ENCODE results near the gene NEK11. TPM values are rescaled to one million over a fixed set of nuclear protein-coding genes. Genes with fewer than 3 reads are reported as not detected.
"Not testable (repeated sequence)": the region's sequence is repeated elsewhere in the genome, so short reads cannot be mapped to it uniquely, and the experiment has no call there.

Gene NEK11
- total RNA-seq, 2 donors from 2014 or later: 7.4 to 14.0 TPM

DNA sequence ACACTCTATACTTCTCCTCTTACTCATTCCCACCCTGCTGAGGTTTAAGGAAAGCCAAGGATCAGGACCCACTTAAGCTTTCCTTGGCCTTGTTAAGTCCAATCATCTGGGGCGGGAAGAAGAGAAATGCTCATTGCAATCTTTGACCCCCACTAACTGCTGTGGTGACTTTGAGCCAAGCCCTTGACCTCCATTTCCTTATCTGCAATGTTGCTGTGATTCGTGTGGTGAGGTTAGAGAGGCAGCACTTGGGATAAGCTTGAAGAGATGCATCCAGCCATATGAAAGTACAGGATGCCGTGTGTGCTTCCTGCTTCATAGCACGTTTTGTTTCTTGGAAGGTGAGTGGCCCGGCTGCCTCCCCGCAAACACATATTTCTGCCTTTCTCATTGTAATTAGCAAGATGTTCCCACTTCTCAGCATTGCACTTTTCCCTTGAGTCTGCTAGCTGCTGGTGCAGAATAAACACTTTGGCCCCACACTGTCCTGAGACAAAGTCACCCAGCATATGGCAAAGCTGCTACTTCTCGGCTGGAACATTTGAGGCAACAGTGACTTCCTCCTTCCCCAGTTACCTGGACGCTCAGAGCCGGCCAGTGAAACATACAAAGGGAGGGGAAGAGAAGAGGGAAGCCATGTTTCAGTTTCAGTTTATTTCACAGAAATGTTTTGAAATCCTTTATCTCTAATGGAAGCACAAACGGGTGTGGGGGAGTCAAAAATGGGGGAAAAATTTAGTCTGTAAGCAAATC, 344.4 kb downstream of the NEK11 start:
- 84% methylated on average over 10 of the region's 10 CpGs for WGBS
- no peak overlapping the region for H3K27ac ChIP-seq

GRCh38 chr3:131371688-131372066, 345.0 kb downstream of the NEK11 start:
- Histone ChIP-seq H3K36me3 (no peaks in the 10 kb centered on the region), H3K27me3 (replicated peaks; ENCODE audit: insufficient read depth) (no peaks in the 10 kb centered on the region), H3K4me1 (replicated peaks) (no peaks in the 10 kb centered on the region), H3K9me3 (no peaks in the 10 kb centered on the region), H3K27ac (no peak overlapping the region), H3K4me3 (no peak overlapping the region)
- TF ChIP-seq, protein P1, sequence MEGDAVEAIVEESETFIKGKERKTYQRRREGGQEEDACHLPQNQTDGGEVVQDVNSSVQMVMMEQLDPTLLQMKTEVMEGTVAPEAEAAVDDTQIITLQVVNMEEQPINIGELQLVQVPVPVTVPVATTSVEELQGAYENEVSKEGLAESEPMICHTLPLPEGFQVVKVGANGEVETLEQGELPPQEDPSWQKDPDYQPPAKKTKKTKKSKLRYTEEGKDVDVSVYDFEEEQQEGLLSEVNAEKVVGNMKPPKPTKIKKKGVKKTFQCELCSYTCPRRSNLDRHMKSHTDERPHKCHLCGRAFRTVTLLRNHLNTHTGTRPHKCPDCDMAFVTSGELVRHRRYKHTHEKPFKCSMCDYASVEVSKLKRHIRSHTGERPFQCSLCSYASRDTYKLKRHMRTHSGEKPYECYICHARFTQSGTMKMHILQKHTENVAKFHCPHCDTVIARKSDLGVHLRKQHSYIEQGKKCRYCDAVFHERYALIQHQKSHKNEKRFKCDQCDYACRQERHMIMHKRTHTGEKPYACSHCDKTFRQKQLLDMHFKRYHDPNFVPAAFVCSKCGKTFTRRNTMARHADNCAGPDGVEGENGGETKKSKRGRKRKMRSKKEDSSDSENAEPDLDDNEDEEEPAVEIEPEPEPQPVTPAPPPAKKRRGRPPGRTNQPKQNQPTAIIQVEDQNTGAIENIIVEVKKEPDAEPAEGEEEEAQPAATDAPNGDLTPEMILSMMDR (IDR thresholded peaks at IDR 0.05): no peak
- TF ChIP-seq POLR2AphosphoS5 (IDR thresholded peaks at IDR 0.05): no peak
- TF ChIP-seq POLR2A (IDR thresholded peaks at IDR 0.05): no peak
- 91% methylated on average over 2 of the region's 2 CpGs for WGBS
- no peak for DNase-seq (ENCODE audit: low spot score)
- intact Hi-C loops (cut with DNase I): no loop called here

More for the DNA sequence above, 344.4 kb downstream of the NEK11 start:
- intact Hi-C loops (cut with DNase I): no loop called here
- TF ChIP-seq POLR2AphosphoS5 (IDR thresholded peaks at IDR 0.05): no peak
- TF ChIP-seq, protein P1 (IDR thresholded peaks at IDR 0.05): no peak
- TF ChIP-seq POLR2A (IDR thresholded peaks at IDR 0.05): no peak
- Histone ChIP-seq H3K36me3 (no peaks in the 10 kb centered on the region), H3K27me3 (replicated peaks; ENCODE audit: insufficient read depth) (no peaks in the 10 kb centered on the region), H3K9me3 (no peaks in the 10 kb centered on the region), H3K4me1 (replicated peaks) (no peaks in the 10 kb centered on the region), H3K4me3 (no peak overlapping the region)
- no peak for DNase-seq (ENCODE audit: low spot score)

DNA sequence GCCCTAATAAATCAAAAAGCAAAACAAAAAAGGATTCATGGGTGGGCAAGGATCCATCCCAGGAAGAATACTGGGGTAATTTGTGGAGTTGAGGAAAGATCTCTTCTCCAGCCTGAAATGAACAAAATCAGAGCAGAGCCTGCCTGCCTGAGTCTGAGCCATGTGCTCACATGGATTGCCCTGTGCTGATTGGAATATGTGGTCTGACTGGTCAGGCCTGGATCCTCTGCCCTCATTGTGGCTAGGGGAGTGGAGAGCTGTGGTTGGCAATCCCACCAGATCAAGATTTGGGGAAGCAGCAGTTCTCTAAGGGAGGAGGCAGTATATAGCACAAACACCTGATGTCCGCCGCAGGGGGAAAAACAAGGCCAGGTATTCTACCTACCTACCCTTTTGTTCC, 348.1 kb downstream of the NEK11 start:
- Histone ChIP-seq H3K9me3 (no peaks in the 10 kb centered on the region), H3K27ac (no peak overlapping the region), H3K27me3 (replicated peaks; ENCODE audit: insufficient read depth) (no peaks in the 10 kb centered on the region), H3K4me1 (replicated peaks) (no peaks in the 10 kb centered on the region), H3K36me3 (no peaks in the 10 kb centered on the region), H3K4me3 (no peak overlapping the region)
- intact Hi-C loops (cut with DNase I): no loop called here
- WGBS: 100% methylated on average over 2 of the region's 2 CpGs
- DNase-seq (ENCODE audit: low spot score): no peak
- TF ChIP-seq POLR2AphosphoS5 (IDR thresholded peaks at IDR 0.05) (no peak), POLR2A (IDR thresholded peaks at IDR 0.05) (no peak)
- TF ChIP-seq, protein P1 (IDR thresholded peaks at IDR 0.05): no peak

GRCh38 chr3:131380821-131381444, 354.3 kb downstream of the NEK11 start:
- intact Hi-C loops (cut with DNase I): loop anchor here (5.0 to 10.0 kb wide), 2 partner anchors 489 to 1034 kb away; partner anchors contain the start of genes ATP2C1 and DNAJC13
- H3K36me3 ChIP-seq; DNase-seq (ENCODE audit: low spot score); H3K27me3 ChIP-seq (replicated peaks; ENCODE audit: insufficient read depth); H3K4me1 ChIP-seq (replicated peaks); H3K9me3 ChIP-seq: not testable (repeated sequence)
- peak overlapping the region; percentile 67 to 99 for H3K4me3 ChIP-seq
- TF ChIP-seq POLR2A (IDR thresholded peaks at IDR 0.05): peak; percentile 3
- peak overlapping the region; percentile 79 to 90 for H3K27ac ChIP-seq
- WGBS: 10% methylated on average over 16 of the region's 16 CpGs

- Histone ChIP-seq H3K4me1 (replicated peaks) (no peaks in the 10 kb centered on the region), H3K27ac (peak within 1 kb of the TSS; percentile 79 to 90), H3K36me3 (no peaks in the 10 kb centered on the region), H3K27me3 (replicated peaks; ENCODE audit: insufficient read depth) (no peaks in the 10 kb centered on the region), H3K4me3 (peak within 1 kb of the TSS; percentile 67 to 99), H3K9me3 (no peaks in the 10 kb centered on the region)
- TF ChIP-seq POLR2A (IDR thresholded peaks at IDR 0.05) (peak; percentile 84), POLR2AphosphoS5 (IDR thresholded peaks at IDR 0.05) (peak; percentile 95)
- TF ChIP-seq, protein P1 (IDR thresholded peaks at IDR 0.05): peak in 1 of 4 experiments; percentile 4
- intact Hi-C loops (cut with DNase I): loop anchor here (5.0 to 10.0 kb wide), 2 partner anchors 489 to 1033 kb away; partner anchors contain the start of genes ATP2C1 and DNAJC13
- WGBS: 0% methylated on average over 62 of the region's 73 CpGs
- DNase-seq (ENCODE audit: low spot score): peak; percentile 99
These were observed 355.0 kb downstream of the NEK11 start, which contains the start of gene NUDT16 for GRCh38 chr3:131381445-131382291. Gene NUDT16 (plus strand): TSS chr3:131381774. CDS start chr3:131381805, 31 bp downstream.

Measured in prostate gland (tissue), 2 donors.